GM12872 (cell line): Measurements from ENCODE around the gene PI16.

Experiments
- CTCF ChIP-seq: IDR thresholded peaks from 3 replicates; pipeline ENCODE4 v1.5.1; 2011; ENCODE audit warnings: low read depth, mild to moderate bottlenecking, low read length, moderate library complexity; ENCODE audit not compliant: insufficient read depth

The PI16 gene

GRCh38 chr6:36962874-36963273 is 8.3 kb downstream of the PI16 start:
- TF ChIP-seq CTCF, result no peak

- no peak for TF ChIP-seq CTCF
Measured at GRCh38 chr6:36963451-36964290, 9.1 kb downstream of the PI16 start.

GRCh38 chr6:36964349-36964748 is 9.8 kb downstream of the PI16 start:
- TF ChIP-seq CTCF, result no peak

- TF ChIP-seq CTCF, result no peak
Measured at GRCh38 chr6:36964908-36965307, 10.4 kb downstream of the PI16 start.

GRCh38 chr6:36967301-36967700 is 12.8 kb downstream of the PI16 start:
- TF ChIP-seq CTCF, result no peak

GRCh38 chr6:36967757-36968156 is 13.2 kb downstream of the PI16 start:
- TF ChIP-seq CTCF, result no peak

- no peak for TF ChIP-seq CTCF
Measured at GRCh38 chr6:36968266-36968977, 13.9 kb downstream of the PI16 start.
